ENCODE data around the gene JAKMIP1.

JAKMIP1 gene

DNA sequence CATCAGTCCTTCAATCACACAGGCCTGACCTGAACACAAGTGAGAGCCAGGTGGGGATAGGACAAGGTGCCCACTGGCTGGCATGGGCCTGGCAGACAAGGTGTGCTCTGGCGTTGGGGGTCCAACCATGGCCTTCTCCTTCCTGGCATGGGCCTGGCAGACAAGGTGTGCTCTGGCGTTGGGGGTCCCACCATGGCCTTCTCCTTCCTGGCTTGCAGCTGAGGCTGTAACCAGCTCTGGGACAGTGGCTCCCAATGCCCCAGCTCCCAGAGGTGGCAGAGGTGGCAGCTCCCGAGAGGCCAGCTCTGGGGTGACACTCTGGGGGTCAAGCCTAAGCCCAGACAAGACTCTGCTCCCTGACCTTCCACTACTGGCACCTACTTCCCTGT lies 62.6 kb downstream of the JAKMIP1 start:
- no peak overlapping the region for H3K4me3 ChIP-seq (ENCODE audit: low read length)
- DNase-seq (ENCODE audit: low read depth) = no peak
- TF ChIP-seq CTCF (IDR thresholded peaks at IDR 0.05; ENCODE audit: insufficient read depth, low read depth, low read length, missing control alignments) = no peak

GRCh38 chr4:6137027-6137746 lies 63.2 kb downstream of the JAKMIP1 start:
- DNase-seq (ENCODE audit: low read depth) = no peak
- H3K4me3 ChIP-seq (ENCODE audit: low read length) = no peak overlapping the region
- no peak for TF ChIP-seq CTCF (IDR thresholded peaks at IDR 0.05; ENCODE audit: insufficient read depth, low read depth, low read length, missing control alignments)

GRCh38 chr4:6134612-6135220 lies 65.6 kb downstream of the JAKMIP1 start:
- no peak for DNase-seq (ENCODE audit: low read depth)
- H3K4me3 ChIP-seq (ENCODE audit: low read length) = no peak overlapping the region
- TF ChIP-seq CTCF (IDR thresholded peaks at IDR 0.05; ENCODE audit: insufficient read depth, low read depth, low read length, missing control alignments) = no peak

- no peak for DNase-seq (ENCODE audit: low read depth)
- TF ChIP-seq CTCF (IDR thresholded peaks at IDR 0.05; ENCODE audit: insufficient read depth, low read depth, low read length, missing control alignments) = no peak
- H3K4me3 ChIP-seq (ENCODE audit: low read length) = no peak overlapping the region
Measured at GRCh38 chr4:6132716-6133115, 67.6 kb downstream of the JAKMIP1 start.

DNA sequence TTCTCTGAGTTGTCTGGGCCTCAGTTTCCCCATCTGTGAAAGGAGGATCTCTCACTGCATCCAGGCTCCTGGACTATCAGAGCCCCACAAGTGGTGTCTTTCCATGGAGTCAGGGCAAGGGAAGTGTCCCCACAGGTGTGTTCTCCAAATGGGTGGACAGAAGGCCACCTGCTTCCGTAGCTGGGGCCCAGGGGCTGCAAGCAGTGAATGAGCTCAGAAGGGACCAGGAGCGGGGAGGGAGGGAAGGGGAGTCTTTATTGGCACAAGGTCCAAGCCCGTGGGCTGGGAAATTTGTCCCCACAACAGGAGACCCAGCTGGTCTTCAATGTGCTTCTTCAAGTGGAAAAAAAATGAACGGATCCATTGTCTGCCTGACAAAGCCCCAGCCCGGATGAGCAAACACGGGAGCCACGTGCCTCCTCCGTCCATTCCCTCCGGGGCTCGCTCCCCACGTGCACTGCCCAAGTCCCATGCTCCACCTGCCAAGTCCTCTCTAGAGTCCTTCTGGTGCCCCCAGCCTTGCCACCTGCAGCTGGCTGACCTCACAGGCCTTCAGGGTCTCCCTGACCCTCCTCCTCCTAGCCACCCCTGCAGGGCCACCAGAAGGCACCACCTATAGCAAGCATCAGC lies 72.0 kb downstream of the JAKMIP1 start:
- no peak for DNase-seq (ENCODE audit: low read depth)
- TF ChIP-seq CTCF (IDR thresholded peaks at IDR 0.05; ENCODE audit: insufficient read depth, low read depth, low read length, missing control alignments) = no peak
- no peak overlapping the region for H3K4me3 ChIP-seq (ENCODE audit: low read length)

DNA sequence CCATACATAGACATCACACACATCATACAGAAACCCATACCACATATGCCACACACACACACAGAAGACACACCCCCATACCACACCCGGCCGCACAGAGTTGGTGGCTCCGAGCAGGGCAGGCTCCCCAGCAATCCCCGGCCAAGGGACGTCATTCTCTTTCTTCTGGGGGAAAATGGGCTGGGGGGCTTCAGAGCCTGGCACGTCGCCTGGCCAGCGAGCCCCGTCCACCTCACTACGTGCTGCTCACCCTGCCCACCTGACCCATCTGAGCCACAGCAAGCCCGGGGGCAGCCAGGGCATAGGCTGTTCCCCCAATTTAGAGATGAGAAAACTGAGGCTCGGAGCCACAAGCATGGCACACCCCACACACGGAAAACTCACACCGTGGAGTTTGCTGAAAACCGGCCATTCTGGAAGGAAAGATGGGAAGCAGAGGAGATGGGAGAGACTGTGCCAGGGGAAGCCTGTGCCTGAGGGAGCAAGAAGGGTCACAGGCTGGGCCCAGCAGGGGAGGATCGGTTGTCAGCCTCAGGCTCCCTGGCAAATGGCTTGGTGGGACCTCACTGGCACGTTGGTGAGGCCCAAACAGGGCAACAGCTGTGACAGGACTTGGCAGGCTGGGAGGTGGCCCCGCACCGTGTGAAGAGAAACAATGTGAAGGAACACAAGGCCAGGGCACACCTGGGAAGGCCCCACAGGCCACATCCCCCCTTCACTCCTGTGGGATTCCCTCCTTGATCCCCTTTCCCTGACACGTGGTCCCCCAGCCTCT lies 73.2 kb downstream of the JAKMIP1 start:
- no peak overlapping the region for H3K4me3 ChIP-seq (ENCODE audit: low read length)
- DNase-seq (ENCODE audit: low read depth) = no peak
- no peak for TF ChIP-seq CTCF (IDR thresholded peaks at IDR 0.05; ENCODE audit: insufficient read depth, low read depth, low read length, missing control alignments)
